HepG2 (cell line): ENCODE results near the gene KIAA1217. TPM values are rescaled to one million over a fixed set of nuclear protein-coding genes. Genes with fewer than 3 reads are reported as not detected.

Experiments used
- ATAC-seq: fragments of 200-7000 bp; cut with Tn5 transposase; 3 replicates; pipeline ENCODE4 v1.9.1; 2020; ENCODE audit warnings: mild to moderate bottlenecking, moderate library complexity
- BruUV-seq: library from RNA; stranded (reverse); fragments of 400-500 nt; replicated peaks from 2 replicates; lab custom pipeline; 2021; lab: Mats Ljungman, UMichigan
- CTCF ChIA-PET: fragments of 300-600 bp; formaldehyde crosslinking; extraction: SDS; loops from one replicate; lab custom pipeline; 2021; ENCODE audit warnings: low total read pairs, inconsistent platforms, low intra/inter-chr PET ratio; lab: Yijun Ruan, JAX
- POLR2A ChIA-PET: fragments of 350-600 bp; sonication (Branson Sonifier 250); formaldehyde crosslinking; loops from one replicate; lab custom pipeline; 2020; ENCODE audit warnings: antibody characterized with exemption, inconsistent platforms; lab: Yijun Ruan, JAX
- DNase-seq: peaks from one replicate; pipeline ENCODE4 v3.0.0-alpha.2; 2015; ENCODE audit warnings: low spot score
- FAIRE-seq: peaks from 3 replicates; lab custom pipeline; 2011; peaks lifted over from hg19 to GRCh38; lab: Jason Lieb, UNC
- H2AFZ ChIP-seq: one replicate; pipeline ENCODE4 v1.6.1; 2011; ENCODE audit warnings: low read length, inconsistent platforms
- H3K27ac ChIP-seq: fragments of 300-600 bp; 3 replicates; pipeline ENCODE4 v1.8.0; 2011; ENCODE audit warnings: mixed run types, mild to moderate bottlenecking, mixed read lengths, low read length, inconsistent platforms; ENCODE audit not compliant: insufficient read depth; ENCODE audit errors: extremely low read length
- H3K27me3 ChIP-seq, 2 experiments: fragments of 200-600 bp in 1 of 2; 2 replicates in 1 of 2; 3 replicates in 1 of 2; pipeline versions ENCODE4 v1.6.0 to v1.8.0; 2011; ENCODE audit warnings: low read length in 2 of 2, mild to moderate bottlenecking in 2 of 2, moderate library complexity in 2 of 2, inconsistent platforms in 1 of 2; ENCODE audit not compliant: insufficient read depth in 2 of 2, control insufficient read depth in 1 of 2
- H3K36me3 ChIP-seq, 2 experiments: fragments of 200-600 bp in 1 of 2; replicated peaks in 1 of 2; 2 replicates in 1 of 2; 3 replicates in 1 of 2; pipeline versions ENCODE4 v1.5.1 to v1.8.0; 2011; ENCODE audit warnings: low read length in 2 of 2, inconsistent platforms in 1 of 2; ENCODE audit not compliant: insufficient read depth in 2 of 2, control insufficient read depth in 1 of 2
- H3K4me1 ChIP-seq: 2 replicates; pipeline ENCODE4 v1.5.1; 2012; ENCODE audit warnings: low read length, inconsistent platforms; ENCODE audit not compliant: insufficient read depth
- H3K4me2 ChIP-seq: 2 replicates; pipeline ENCODE4 v1.6.0; 2011; ENCODE audit warnings: low read depth, low read length, inconsistent platforms
- H3K4me3 ChIP-seq, 3 experiments: fragments of 200-600 bp in 1 of 3; sonication (generic), shearing (Covaris generic) in 1 of 3; replicated peaks in 1 of 3; 2 replicates each; pipeline ENCODE4 v1.5.1; 2011 to 2016; ENCODE audit warnings: low read length in 3 of 3, inconsistent platforms in 2 of 3, low read depth in 2 of 3, mild to moderate bottlenecking in 2 of 3, control low read depth in 1 of 3, mixed read lengths in 1 of 3; ENCODE audit not compliant: insufficient read depth in 1 of 3
- H3K79me2 ChIP-seq: one replicate; pipeline ENCODE4 v1.6.1; 2011; ENCODE audit warnings: low read length, inconsistent platforms; ENCODE audit not compliant: insufficient read depth
- H3K9ac ChIP-seq: 2 replicates; pipeline ENCODE4 v1.6.0; 2011; ENCODE audit warnings: mild to moderate bottlenecking, low read depth, low read length, inconsistent platforms; ENCODE audit not compliant: insufficient read depth
- H3K9me3 ChIP-seq: 2 replicates; pipeline ENCODE4 v1.5.1; 2012; ENCODE audit warnings: mild to moderate bottlenecking, low read length
- H4K20me1 ChIP-seq: 2 replicates; pipeline ENCODE4 v1.6.0; 2011; ENCODE audit warnings: inconsistent platforms, mild to moderate bottlenecking, low read length, moderate library complexity; ENCODE audit not compliant: insufficient read depth
- AHR ChIP-seq: IDR thresholded peaks from 2 replicates; pipeline ENCODE4 v1.6.1; 2018; ENCODE audit warnings: missing genetic modification reagents, missing compliant biosample characterization
- BORCS8-MEF2B ChIP-seq: sonication (generic); formaldehyde crosslinking; IDR thresholded peaks from 2 replicates; pipeline ENCODE4 v1.8.0; 2022; ENCODE audit warnings: mild to moderate bottlenecking, missing genetic modification reagents
- KDM5A ChIP-seq: fragments of 200-600 bp; sonication (generic); IDR thresholded peaks from 2 replicates; pipeline ENCODE4 v1.7.0; 2018; ENCODE audit warnings: antibody characterized with exemption, mild to moderate bottlenecking, low read length, borderline replicate concordance
- NFKBIZ ChIP-seq: IDR thresholded peaks from 2 replicates; pipeline ENCODE4 v1.6.1; 2018; ENCODE audit warnings: missing genetic modification reagents, missing compliant biosample characterization
- PCBP1 ChIP-seq: fragments of 200-400 bp; formaldehyde crosslinking; IDR thresholded peaks from 2 replicates; pipeline ENCODE4 v1.6.1; 2017; ENCODE audit warnings: mild to moderate bottlenecking, low read depth, low read length, borderline replicate concordance
- ZBTB21 ChIP-seq: sonication (generic); formaldehyde crosslinking; IDR thresholded peaks from 2 replicates; pipeline ENCODE4 v1.4.0; 2020; ENCODE audit warnings: missing genetic modification reagents
- ZBTB42 ChIP-seq: sonication (generic); formaldehyde crosslinking; IDR thresholded peaks from 2 replicates; pipeline ENCODE4 v1.5.0; 2020; ENCODE audit warnings: mild to moderate bottlenecking, missing genetic modification reagents
- ZC3H13 ChIP-seq: sonication (generic); formaldehyde crosslinking; IDR thresholded peaks from 2 replicates; pipeline ENCODE4 v1.8.1; 2023; ENCODE audit warnings: mild to moderate bottlenecking, missing genetic modification reagents, moderate library complexity
- ZFP37 ChIP-seq: sonication (generic); formaldehyde crosslinking; IDR thresholded peaks from 2 replicates; pipeline ENCODE4 v1.4.0; 2020; ENCODE audit warnings: missing genetic modification reagents, borderline replicate concordance
- ZNF441 ChIP-seq: sonication (generic); formaldehyde crosslinking; IDR thresholded peaks from 2 replicates; pipeline ENCODE4 v1.7.0; 2021; ENCODE audit warnings: missing genetic modification reagents, borderline replicate concordance
- ZNF724P ChIP-seq: sonication (generic); formaldehyde crosslinking; IDR thresholded peaks from 2 replicates; pipeline ENCODE4 v1.8.0; 2022; ENCODE audit warnings: missing genetic modification reagents, borderline replicate concordance
- WGBS: methylation state at CpG from one replicate; pipeline ENCODE4 v1.1.6; 2017; ENCODE audit warnings: low lambda C conversion rate; 5-methylcytosine and 5-hydroxymethylcytosine counted together
- in situ Hi-C: cut with HindIII; loops from 2 replicates; pipeline ENCODE4 v1.10.0; 2017; ENCODE audit warnings: low pct_unique_long_range_greater_than_20kb; ENCODE audit not compliant: extremely low pct_ligation_motif_present
- intact Hi-C: fragments of 100-400 bp; cut with micrococcal nuclease; formaldehyde crosslinking; loops from one replicate; pipeline ENCODE4 v1.10.0; 2022; ENCODE audit not compliant: unreplicated experiment
- polyA plus RNA-seq, 8 experiments: library from polyadenylated mRNA; depleted of rRNA in 3 of 8; stranded (reverse) in 7 of 8; unstranded in 1 of 8; fragments of >200 nt; fragmentation: Illumina TruSeq in 4 of 8; extraction: Trizol in 4 of 8; gene quantifications; 2 replicates each; pipeline versions ENCODE4 v1.2.1 to v1.2.3, GENCODE V29; 2011 to 2016; ENCODE audit warnings: low read depth in 4 of 8, missing spikeins in 1 of 8, mixed read lengths in 1 of 8; ENCODE audit not compliant: insufficient read depth in 1 of 8
- total RNA-seq, 5 experiments: library from RNA; depleted of rRNA; stranded (reverse); fragments of >200 nt; fragmentation: Illumina TruSeq; extraction: Trizol; gene quantifications; 2 replicates each; pipeline ENCODE4 v1.2.3, GENCODE V29; 2016; ENCODE audit warnings: low read depth in 1 of 5
- TF ChIP-seq, protein P1 (sequence below): sonication (generic); formaldehyde crosslinking; IDR thresholded peaks from 2 replicates; pipeline ENCODE4 v1.8.0; 2023; ENCODE audit warnings: mild to moderate bottlenecking, missing genetic modification reagents
- TF ChIP-seq, protein P2 (sequence below): sonication (generic); formaldehyde crosslinking; IDR thresholded peaks from 2 replicates; pipeline ENCODE4 v1.5.1; 2020; ENCODE audit warnings: mild to moderate bottlenecking, moderate library complexity, missing genetic modification reagents
- TF ChIP-seq, protein P3 (sequence below): sonication (generic); formaldehyde crosslinking; IDR thresholded peaks from 2 replicates; pipeline ENCODE4 v1.4.0; 2020; ENCODE audit warnings: missing genetic modification reagents

The KIAA1217 gene
- total and polyA plus RNA-seq, 2 of the 13 experiments (the other 11 are each of a cell fraction or from before 2014, with no cell fraction given), result 4.6 to 10.9 TPM

DNA sequence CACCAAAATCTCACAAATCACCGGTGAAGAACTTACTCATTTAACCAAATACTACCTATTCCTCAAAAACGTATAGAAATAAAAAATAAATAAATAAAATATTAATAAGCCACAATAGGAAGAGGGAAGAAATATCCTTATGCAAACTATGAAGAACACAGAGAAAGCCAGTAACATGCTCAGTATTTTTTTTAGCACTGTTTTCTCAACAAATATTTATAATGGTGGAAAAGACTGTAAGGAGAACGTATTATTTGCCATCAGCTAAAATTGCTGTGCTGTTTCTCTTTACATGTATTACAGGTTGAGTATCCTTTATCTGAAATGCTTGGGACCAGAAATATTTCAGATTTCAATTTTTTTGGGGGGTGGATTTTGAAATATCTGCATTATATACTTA is 21.0 kb downstream of the KIAA1217 start:
- Histone ChIP-seq H3K36me3 (peaks cover 0 to 5% of the 10 kb centered on the region in 2 experiments; a peak in 3 of 5 replicates), H3K27ac (no peak overlapping the region), H4K20me1 (no peaks in the 10 kb centered on the region), H3K4me3 (no peak overlapping the region), H2AFZ (no peak overlapping the region), H3K4me2 (no peak overlapping the region), H3K9ac (no peak overlapping the region), H3K4me1 (no peaks in the 10 kb centered on the region), H3K27me3 (no peaks in the 10 kb centered on the region), H3K9me3 (no peaks in the 10 kb centered on the region), H3K79me2 (peaks cover 2% of the 10 kb centered on the region)
- ChIA-PET POLR2A (no interaction called here), CTCF (no interaction called here)
- intact Hi-C loops, result no loop called here
- no peak for DNase-seq
- in situ Hi-C loops, result no loop called here
- no TSS peak for BruUV-seq
- no peak for ATAC-seq
- WGBS, result 94% methylated on average over 3 of the region's 3 CpGs
- no peak for FAIRE-seq
- no peak for TF ChIP-seq ZNF441 (CRISPR knock-in tag)
- no peak for TF ChIP-seq KDM5A
- TF ChIP-seq ZNF724P, result no peak
- TF ChIP-seq ZFP37 (CRISPR knock-in tag), result no peak
- TF ChIP-seq, protein P1, sequence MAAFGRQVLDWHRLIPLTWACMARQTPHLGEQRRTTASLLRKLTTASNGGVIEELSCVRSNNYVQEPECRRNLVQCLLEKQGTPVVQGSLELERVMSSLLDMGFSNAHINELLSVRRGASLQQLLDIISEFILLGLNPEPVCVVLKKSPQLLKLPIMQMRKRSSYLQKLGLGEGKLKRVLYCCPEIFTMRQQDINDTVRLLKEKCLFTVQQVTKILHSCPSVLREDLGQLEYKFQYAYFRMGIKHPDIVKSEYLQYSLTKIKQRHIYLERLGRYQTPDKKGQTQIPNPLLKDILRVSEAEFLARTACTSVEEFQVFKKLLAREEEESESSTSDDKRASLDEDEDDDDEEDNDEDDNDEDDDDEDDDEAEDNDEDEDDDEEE (CRISPR knock-in tag), result no peak
- TF ChIP-seq, protein P2, sequence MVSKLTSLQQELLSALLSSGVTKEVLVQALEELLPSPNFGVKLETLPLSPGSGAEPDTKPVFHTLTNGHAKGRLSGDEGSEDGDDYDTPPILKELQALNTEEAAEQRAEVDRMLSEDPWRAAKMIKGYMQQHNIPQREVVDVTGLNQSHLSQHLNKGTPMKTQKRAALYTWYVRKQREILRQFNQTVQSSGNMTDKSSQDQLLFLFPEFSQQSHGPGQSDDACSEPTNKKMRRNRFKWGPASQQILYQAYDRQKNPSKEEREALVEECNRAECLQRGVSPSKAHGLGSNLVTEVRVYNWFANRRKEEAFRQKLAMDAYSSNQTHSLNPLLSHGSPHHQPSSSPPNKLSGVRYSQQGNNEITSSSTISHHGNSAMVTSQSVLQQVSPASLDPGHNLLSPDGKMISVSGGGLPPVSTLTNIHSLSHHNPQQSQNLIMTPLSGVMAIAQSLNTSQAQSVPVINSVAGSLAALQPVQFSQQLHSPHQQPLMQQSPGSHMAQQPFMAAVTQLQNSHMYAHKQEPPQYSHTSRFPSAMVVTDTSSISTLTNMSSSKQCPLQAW (CRISPR knock-in tag), result no peak
- no peak for TF ChIP-seq ZBTB42 (CRISPR knock-in tag)
- no peak for TF ChIP-seq ZBTB21
- TF ChIP-seq AHR (CRISPR knock-in tag), result no peak
- TF ChIP-seq, protein P3, sequence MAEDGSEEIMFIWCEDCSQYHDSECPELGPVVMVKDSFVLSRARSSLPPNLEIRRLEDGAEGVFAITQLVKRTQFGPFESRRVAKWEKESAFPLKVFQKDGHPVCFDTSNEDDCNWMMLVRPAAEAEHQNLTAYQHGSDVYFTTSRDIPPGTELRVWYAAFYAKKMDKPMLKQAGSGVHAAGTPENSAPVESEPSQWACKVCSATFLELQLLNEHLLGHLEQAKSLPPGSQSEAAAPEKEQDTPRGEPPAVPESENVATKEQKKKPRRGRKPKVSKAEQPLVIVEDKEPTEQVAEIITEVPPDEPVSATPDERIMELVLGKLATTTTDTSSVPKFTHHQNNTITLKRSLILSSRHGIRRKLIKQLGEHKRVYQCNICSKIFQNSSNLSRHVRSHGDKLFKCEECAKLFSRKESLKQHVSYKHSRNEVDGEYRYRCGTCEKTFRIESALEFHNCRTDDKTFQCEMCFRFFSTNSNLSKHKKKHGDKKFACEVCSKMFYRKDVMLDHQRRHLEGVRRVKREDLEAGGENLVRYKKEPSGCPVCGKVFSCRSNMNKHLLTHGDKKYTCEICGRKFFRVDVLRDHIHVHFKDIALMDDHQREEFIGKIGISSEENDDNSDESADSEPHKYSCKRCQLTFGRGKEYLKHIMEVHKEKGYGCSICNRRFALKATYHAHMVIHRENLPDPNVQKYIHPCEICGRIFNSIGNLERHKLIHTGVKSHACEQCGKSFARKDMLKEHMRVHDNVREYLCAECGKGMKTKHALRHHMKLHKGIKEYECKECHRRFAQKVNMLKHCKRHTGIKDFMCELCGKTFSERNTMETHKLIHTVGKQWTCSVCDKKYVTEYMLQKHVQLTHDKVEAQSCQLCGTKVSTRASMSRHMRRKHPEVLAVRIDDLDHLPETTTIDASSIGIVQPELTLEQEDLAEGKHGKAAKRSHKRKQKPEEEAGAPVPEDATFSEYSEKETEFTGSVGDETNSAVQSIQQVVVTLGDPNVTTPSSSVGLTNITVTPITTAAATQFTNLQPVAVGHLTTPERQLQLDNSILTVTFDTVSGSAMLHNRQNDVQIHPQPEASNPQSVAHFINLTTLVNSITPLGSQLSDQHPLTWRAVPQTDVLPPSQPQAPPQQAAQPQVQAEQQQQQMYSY (CRISPR knock-in tag), result no peak
- TF ChIP-seq NFKBIZ (CRISPR knock-in tag), result no peak
- no peak for TF ChIP-seq BORCS8-MEF2B (CRISPR knock-in tag)
- TF ChIP-seq PCBP1, result no peak
- no peak for TF ChIP-seq ZC3H13 (CRISPR knock-in tag)
